ENCODE data around the gene CCNQ. TPM values are rescaled to one million over a fixed set of nuclear protein-coding genes. Genes with fewer than 3 reads are reported as not detected.
A peak's percentile ranks its signal among the peaks of the same experiment; 100 is the strongest.

The CCNQ gene
- total and polyA plus RNA-seq, 2 experiments from 2014 or later = 34.5 to 45.5 TPM

DNA sequence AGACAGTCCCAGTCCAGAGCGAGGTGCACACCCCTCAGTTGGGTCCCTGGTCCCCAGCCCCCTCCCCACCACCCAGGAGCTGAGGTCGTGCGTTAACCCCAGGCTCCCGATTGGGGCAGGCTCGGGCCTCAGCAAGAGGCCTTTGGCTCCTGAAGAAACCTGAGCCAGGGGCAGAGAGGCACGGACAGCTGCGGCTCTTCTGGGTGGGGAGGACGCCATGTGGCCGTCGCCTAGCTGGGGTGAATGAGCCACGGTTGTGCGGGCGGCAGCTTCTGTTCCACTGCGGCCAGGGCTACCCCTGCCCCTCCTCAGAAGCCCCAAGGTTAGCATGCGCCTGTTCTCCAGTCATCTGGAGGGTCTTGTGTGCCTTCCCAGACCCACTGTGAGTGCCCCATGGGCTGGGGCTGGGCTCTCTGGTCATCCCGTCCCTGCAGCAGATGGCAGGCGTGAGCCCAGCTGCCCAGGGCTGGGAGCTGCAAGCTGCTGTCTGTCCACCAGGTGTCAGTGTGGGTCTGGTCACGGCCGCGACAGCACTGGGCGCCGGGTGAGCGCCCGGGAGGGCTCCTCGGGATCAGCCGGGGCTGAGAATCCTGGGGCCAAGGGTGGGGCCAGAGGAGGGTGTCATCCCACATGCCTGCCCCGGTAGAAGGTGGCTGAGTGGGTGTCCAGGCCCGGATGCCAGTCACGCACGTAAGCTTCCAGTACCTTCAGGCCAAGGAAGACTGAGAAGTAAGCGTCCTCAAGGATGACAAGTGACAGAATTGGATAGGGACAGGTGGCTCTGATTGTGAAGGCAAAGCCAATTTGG is 59.6 kb downstream of the CCNQ start:
- H2AFZ ChIP-seq = no peak overlapping the region
- H3K27ac ChIP-seq = no peak overlapping the region
- TF ChIP-seq EZH2 (IDR thresholded peaks at IDR 0.05; ENCODE audit: insufficient read depth, poor library complexity, severe bottlenecking) = no peak
- no peak for TF ChIP-seq EZH2phosphoT487 (IDR thresholded peaks at IDR 0.05; ENCODE audit: insufficient read depth, low read depth)
- H3K4me1 ChIP-seq (ENCODE audit: insufficient read depth) = no peaks in the 10 kb centered on the region
- H3K27me3 ChIP-seq (replicated peaks; ENCODE audit: insufficient read depth) = no peaks in the 10 kb centered on the region
- no peaks in the 10 kb centered on the region for H3K9me2 ChIP-seq (ENCODE audit: insufficient read depth)
- H3F3A ChIP-seq (ENCODE audit: insufficient read depth) = no peaks in the 10 kb centered on the region
- in situ Hi-C loops (cut with MboI) = no loop called here
- no peak overlapping the region for H3K4me2 ChIP-seq (ENCODE audit: unreplicated experiment)
- 34 to 49% methylated on average over 10 to 17 of the region's 31 CpGs for WGBS, 2 experiments (ENCODE audit: low coverage in 1 of 2, low lambda C conversion rate in 2 of 2, missing lambda C conversion rate in 2 of 2)
- no peaks in the 10 kb centered on the region for H3K79me2 ChIP-seq (ENCODE audit: insufficient read depth)
- DNase-seq = peak; percentile 75
- no peak overlapping the region for H3K9ac ChIP-seq
- H3K4me3 ChIP-seq = no peak overlapping the region
- H3K9me3 ChIP-seq (ENCODE audit: low read depth) = no peaks in the 10 kb centered on the region
- H4K20me1 ChIP-seq (ENCODE audit: insufficient read depth) = no peaks in the 10 kb centered on the region
- H3K36me3 ChIP-seq (ENCODE audit: low read depth) = no peaks in the 10 kb centered on the region

DNA sequence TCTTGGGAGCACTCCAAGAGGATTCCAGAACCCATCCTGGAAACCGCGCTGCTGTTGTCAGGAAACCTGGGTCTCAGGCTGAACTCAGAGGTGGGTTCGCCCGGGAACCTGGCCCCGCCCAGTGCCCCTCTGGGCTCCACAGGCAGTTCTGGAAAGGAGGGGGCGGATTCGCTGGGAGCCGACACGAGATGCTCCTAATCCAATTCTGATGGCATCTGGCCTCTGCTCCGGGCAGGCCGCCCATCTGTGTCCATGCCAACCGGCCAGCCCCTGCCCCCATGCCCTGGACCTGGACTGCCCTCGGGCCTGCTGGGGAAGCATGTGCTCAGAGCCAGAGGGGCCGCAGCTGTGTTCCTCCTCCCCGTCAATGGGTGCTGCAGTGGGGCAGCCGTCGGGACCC is 60.5 kb downstream of the CCNQ start:
- no peaks in the 10 kb centered on the region for H3K27me3 ChIP-seq (replicated peaks; ENCODE audit: insufficient read depth)
- no peaks in the 10 kb centered on the region for H3K4me1 ChIP-seq (ENCODE audit: insufficient read depth)
- no peaks in the 10 kb centered on the region for H3K79me2 ChIP-seq (ENCODE audit: insufficient read depth)
- WGBS, 2 experiments (ENCODE audit: low coverage in 1 of 2, low lambda C conversion rate in 2 of 2, missing lambda C conversion rate in 2 of 2) = 10 to 31% methylated on average over 5 to 11 of the region's 17 CpGs
- no peak overlapping the region for H2AFZ ChIP-seq
- DNase-seq = no peak
- no peaks in the 10 kb centered on the region for H3K9me3 ChIP-seq (ENCODE audit: low read depth)
- H3K9me2 ChIP-seq (ENCODE audit: insufficient read depth) = no peaks in the 10 kb centered on the region
- no peak overlapping the region for H3K9ac ChIP-seq
- TF ChIP-seq EZH2 (IDR thresholded peaks at IDR 0.05; ENCODE audit: insufficient read depth, poor library complexity, severe bottlenecking) = no peak
- in situ Hi-C loops (cut with MboI) = no loop called here
- no peak overlapping the region for H3K4me2 ChIP-seq (ENCODE audit: unreplicated experiment)
- H3F3A ChIP-seq (ENCODE audit: insufficient read depth) = no peaks in the 10 kb centered on the region
- no peaks in the 10 kb centered on the region for H4K20me1 ChIP-seq (ENCODE audit: insufficient read depth)
- H3K4me3 ChIP-seq = no peak overlapping the region
- H3K36me3 ChIP-seq (ENCODE audit: low read depth) = no peaks in the 10 kb centered on the region
- H3K27ac ChIP-seq = no peak overlapping the region

Other genes with a start within 250 kb of the CCNQ start
- not detected in 2 replicates for gene PNMA6E, start 197.8 kb downstream of the CCNQ start, total RNA-seq (2014; rRNA removed; shearing (Covaris generic))
- gene PNMA6E, start 197.8 kb downstream of the CCNQ start, polyA plus RNA-seq (2016; fragmentation: Nextera tagmentation; extraction: Ambion mirVana) = not detected in 2 replicates
- gene ZFP92, start 187.7 kb downstream of the CCNQ start, total RNA-seq (2014; rRNA removed; shearing (Covaris generic)) = 0.11 TPM in 1 of 2 replicates, not detected in the other
- gene ZFP92, start 187.7 kb downstream of the CCNQ start, polyA plus RNA-seq (2016; fragmentation: Nextera tagmentation; extraction: Ambion mirVana) = not detected in 2 replicates
- 0.76 and 6.2 TPM in 2 replicates for gene TREX2, start 153.1 kb downstream of the CCNQ start, total RNA-seq (2014; rRNA removed; shearing (Covaris generic))
- 0.24 and 0.25 TPM in 2 replicates for gene TREX2, start 153.1 kb downstream of the CCNQ start, polyA plus RNA-seq (2016; fragmentation: Nextera tagmentation; extraction: Ambion mirVana)
- gene HAUS7, start 128.6 kb downstream of the CCNQ start, total RNA-seq (2014; rRNA removed; shearing (Covaris generic)) = 18.1 and 28.3 TPM in 2 replicates
- gene HAUS7, start 128.6 kb downstream of the CCNQ start, polyA plus RNA-seq (2016; fragmentation: Nextera tagmentation; extraction: Ambion mirVana) = 17.3 and 24.5 TPM in 2 replicates
- 115 and 129 TPM in 2 replicates for gene BGN, start 104.2 kb downstream of the CCNQ start, total RNA-seq (2014; rRNA removed; shearing (Covaris generic))
- gene BGN, start 104.2 kb downstream of the CCNQ start, polyA plus RNA-seq (2016; fragmentation: Nextera tagmentation; extraction: Ambion mirVana) = 308 and 314 TPM in 2 replicates
- gene ATP2B3, start 81.5 kb downstream of the CCNQ start, total RNA-seq (2014; rRNA removed; shearing (Covaris generic)) = not detected in 2 replicates
- gene ATP2B3, start 81.5 kb downstream of the CCNQ start, polyA plus RNA-seq (2016; fragmentation: Nextera tagmentation; extraction: Ambion mirVana) = not detected in 2 replicates
- gene DUSP9, start 48.1 kb upstream of the CCNQ start, total RNA-seq (2014; rRNA removed; shearing (Covaris generic)) = not detected in 2 replicates
- gene DUSP9, start 48.1 kb upstream of the CCNQ start, polyA plus RNA-seq (2016; fragmentation: Nextera tagmentation; extraction: Ambion mirVana) = not detected in 2 replicates
- not detected in 2 replicates for gene PNCK, start 74.7 kb upstream of the CCNQ start, total RNA-seq (2014; rRNA removed; shearing (Covaris generic))
- gene PNCK, start 74.7 kb upstream of the CCNQ start, polyA plus RNA-seq (2016; fragmentation: Nextera tagmentation; extraction: Ambion mirVana) = not detected in 2 replicates
- gene SLC6A8, start 88.8 kb upstream of the CCNQ start, total RNA-seq (2014; rRNA removed; shearing (Covaris generic)) = 11.7 and 12.5 TPM in 2 replicates
- 1.8 and 1.9 TPM in 2 replicates for gene SLC6A8, start 88.8 kb upstream of the CCNQ start, polyA plus RNA-seq (2016; fragmentation: Nextera tagmentation; extraction: Ambion mirVana)
- 180 and 187 TPM in 2 replicates for gene BCAP31, start 125.2 kb upstream of the CCNQ start, total RNA-seq (2014; rRNA removed; shearing (Covaris generic))
- gene BCAP31, start 125.2 kb upstream of the CCNQ start, polyA plus RNA-seq (2016; fragmentation: Nextera tagmentation; extraction: Ambion mirVana) = 317 and 326 TPM in 2 replicates
- gene ABCD1, start 125.7 kb upstream of the CCNQ start, total RNA-seq (2014; rRNA removed; shearing (Covaris generic)) = 24.4 and 24.9 TPM in 2 replicates
- 9.5 and 9.8 TPM in 2 replicates for gene ABCD1, start 125.7 kb upstream of the CCNQ start, polyA plus RNA-seq (2016; fragmentation: Nextera tagmentation; extraction: Ambion mirVana)
- 12.5 and 13.5 TPM in 2 replicates for gene PLXNB3, start 165.1 kb upstream of the CCNQ start, total RNA-seq (2014; rRNA removed; shearing (Covaris generic))
- 7.1 and 8.8 TPM in 2 replicates for gene PLXNB3, start 165.1 kb upstream of the CCNQ start, polyA plus RNA-seq (2016; fragmentation: Nextera tagmentation; extraction: Ambion mirVana)
- gene SRPK3, start 181.9 kb upstream of the CCNQ start, total RNA-seq (2014; rRNA removed; shearing (Covaris generic)) = 0.86 TPM in 1 of 2 replicates, not detected in the other
- 0.53 and 1.1 TPM in 2 replicates for gene SRPK3, start 181.9 kb upstream of the CCNQ start, polyA plus RNA-seq (2016; fragmentation: Nextera tagmentation; extraction: Ambion mirVana)
- gene IDH3G, start 195.2 kb upstream of the CCNQ start, total RNA-seq (2014; rRNA removed; shearing (Covaris generic)) = 79.5 and 88.2 TPM in 2 replicates
- gene IDH3G, start 195.2 kb upstream of the CCNQ start, polyA plus RNA-seq (2016; fragmentation: Nextera tagmentation; extraction: Ambion mirVana) = 76.1 and 83.2 TPM in 2 replicates
- 225 and 295 TPM in 2 replicates for gene SSR4, start 195.5 kb upstream of the CCNQ start, total RNA-seq (2014; rRNA removed; shearing (Covaris generic))
- 568 TPM in 2 replicates for gene SSR4, start 195.5 kb upstream of the CCNQ start, polyA plus RNA-seq (2016; fragmentation: Nextera tagmentation; extraction: Ambion mirVana)
- gene PDZD4, start 231.4 kb upstream of the CCNQ start, total RNA-seq (2014; rRNA removed; shearing (Covaris generic)) = 1.5 TPM in 1 of 2 replicates, not detected in the other
- not detected in 2 replicates for gene PDZD4, start 231.4 kb upstream of the CCNQ start, polyA plus RNA-seq (2016; fragmentation: Nextera tagmentation; extraction: Ambion mirVana)